ENCODE results near the gene MRPL28.
A peak's percentile ranks its signal among the peaks of the same experiment; 100 is the strongest.

The MRPL28 gene

DNA sequence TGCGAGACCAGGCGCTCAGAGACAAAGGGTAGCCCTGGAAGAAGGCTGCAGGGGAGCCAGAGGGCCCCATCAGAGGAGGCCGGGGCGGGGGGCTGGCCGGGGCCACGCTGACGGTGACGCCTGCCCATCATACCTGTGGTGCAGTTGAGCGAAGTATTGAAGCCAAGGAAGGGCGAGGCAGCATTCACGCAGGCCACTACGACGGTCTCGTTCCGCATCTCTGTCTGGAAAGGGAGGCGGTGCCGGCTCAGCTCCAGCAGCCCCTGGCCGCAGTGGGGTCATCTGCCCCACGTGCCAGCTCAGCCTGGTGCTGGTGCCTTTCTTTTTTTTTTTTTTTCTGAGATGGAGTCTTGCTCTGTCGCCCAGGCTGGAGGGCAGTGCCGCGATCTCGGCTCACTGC lies 4.9 kb upstream of the MRPL28 start:
- no peak overlapping the region for H3K4me3 ChIP-seq (ENCODE audit: insufficient read length, low read depth)
- TF ChIP-seq ZNF274 (IDR thresholded peaks at IDR 0.05; ENCODE audit: low read depth, low read length) = no peak
- TF ChIP-seq SUZ12 (IDR thresholded peaks at IDR 0.05; ENCODE audit: extremely low read depth, insufficient read depth, insufficient read length) = no peak
- no peak for TF ChIP-seq YY1 (IDR thresholded peaks at IDR 0.05; ENCODE audit: insufficient read depth, insufficient read length)
- no peaks in the 10 kb centered on the region for H3K27me3 ChIP-seq (ENCODE audit: insufficient read depth, insufficient read length)
- peaks cover 24% of the 10 kb centered on the region for H3K4me1 ChIP-seq (ENCODE audit: insufficient read depth, insufficient read length)
- no peak overlapping the region for H3K9ac ChIP-seq (ENCODE audit: insufficient read length, low read depth)
- no peaks in the 10 kb centered on the region for H3K9me3 ChIP-seq (ENCODE audit: insufficient read depth, low read length)
- DNase-seq (ENCODE audit: low read depth, low spot score) = no peak
- H3K36me3 ChIP-seq (ENCODE audit: insufficient read depth, insufficient read length, low read length) = peaks cover 68% of the 10 kb centered on the region

DNA sequence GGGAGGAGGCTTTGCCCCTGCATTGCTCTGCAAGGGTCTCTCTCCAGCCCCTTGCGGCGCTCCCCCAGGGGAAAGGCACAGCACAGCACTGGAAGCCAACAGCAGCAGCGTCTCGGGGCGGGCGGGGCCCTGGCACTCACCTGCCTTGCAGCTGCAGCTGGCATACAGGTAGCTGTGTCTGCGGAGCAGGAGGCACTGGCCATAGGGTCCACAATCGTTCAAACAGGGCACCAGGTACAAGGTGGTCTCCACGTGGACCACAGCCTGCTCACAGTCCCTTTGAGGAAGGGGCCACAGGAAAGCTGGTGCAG lies 4.2 kb upstream of the MRPL28 start:
- peaks cover 66% of the 10 kb centered on the region for H3K36me3 ChIP-seq (ENCODE audit: insufficient read depth, insufficient read length, low read length)
- no peak for TF ChIP-seq ZNF274 (IDR thresholded peaks at IDR 0.05; ENCODE audit: low read depth, low read length)
- no peak for TF ChIP-seq YY1 (IDR thresholded peaks at IDR 0.05; ENCODE audit: insufficient read depth, insufficient read length)
- no peak for TF ChIP-seq SUZ12 (IDR thresholded peaks at IDR 0.05; ENCODE audit: extremely low read depth, insufficient read depth, insufficient read length)
- no peak for DNase-seq (ENCODE audit: low read depth, low spot score)
- no peaks in the 10 kb centered on the region for H3K9me3 ChIP-seq (ENCODE audit: insufficient read depth, low read length)
- H3K27me3 ChIP-seq (ENCODE audit: insufficient read depth, insufficient read length) = no peaks in the 10 kb centered on the region
- peaks cover 19% of the 10 kb centered on the region for H3K4me1 ChIP-seq (ENCODE audit: insufficient read depth, insufficient read length)
- no peak overlapping the region for H3K9ac ChIP-seq (ENCODE audit: insufficient read length, low read depth)
- no peak overlapping the region for H3K4me3 ChIP-seq (ENCODE audit: insufficient read length, low read depth)

DNA sequence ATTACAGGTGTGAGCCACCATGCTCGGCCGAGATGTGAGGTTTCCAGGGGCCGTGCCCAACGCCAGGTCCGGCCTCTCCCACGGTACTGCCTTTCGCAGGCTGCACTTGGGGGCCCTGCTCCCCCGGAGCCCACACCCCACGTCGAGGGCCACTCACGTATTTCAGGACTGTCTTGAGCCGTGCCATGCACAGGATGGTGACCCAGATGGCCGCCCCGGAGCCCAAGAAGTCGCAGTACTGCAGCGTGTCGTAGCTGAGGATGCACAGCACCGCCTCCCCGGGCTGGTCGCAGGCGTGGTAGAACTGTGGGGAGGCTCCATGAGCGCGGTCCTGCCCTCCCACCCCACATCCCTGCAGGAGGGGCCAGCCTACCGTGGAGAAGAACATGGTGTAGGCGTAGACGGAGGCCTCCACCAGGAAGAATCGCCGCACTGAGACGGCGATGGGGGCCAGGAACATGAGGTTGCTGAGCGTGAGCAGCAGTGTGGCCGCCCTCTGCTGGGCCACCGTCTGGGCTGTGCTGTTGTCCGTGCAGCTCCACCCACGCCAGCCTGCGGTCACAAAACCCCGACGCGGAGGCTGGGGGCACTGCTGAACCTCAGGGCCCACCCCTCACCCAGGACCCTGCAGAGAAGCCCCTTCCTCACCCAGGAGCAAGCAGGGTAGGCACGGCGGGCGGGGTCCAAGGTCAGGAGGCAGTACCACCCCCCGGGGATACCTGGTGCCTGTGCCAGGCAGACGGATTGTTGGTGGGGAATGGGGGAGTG lies 3.7 kb upstream of the MRPL28 start:
- Histone ChIP-seq H3K9me3 (ENCODE audit: insufficient read depth, low read length) (no peaks in the 10 kb centered on the region), H3K4me3 (ENCODE audit: insufficient read length, low read depth) (no peak overlapping the region), H3K4me1 (ENCODE audit: insufficient read depth, insufficient read length) (peaks cover 19% of the 10 kb centered on the region), H3K36me3 (ENCODE audit: insufficient read depth, insufficient read length, low read length) (peaks cover 71% of the 10 kb centered on the region), H3K9ac (ENCODE audit: insufficient read length, low read depth) (no peak overlapping the region), H3K27me3 (ENCODE audit: insufficient read depth, insufficient read length) (no peaks in the 10 kb centered on the region)
- TF ChIP-seq ZNF274 (IDR thresholded peaks at IDR 0.05; ENCODE audit: low read depth, low read length) (no peak), SUZ12 (IDR thresholded peaks at IDR 0.05; ENCODE audit: extremely low read depth, insufficient read depth, insufficient read length) (no peak), YY1 (IDR thresholded peaks at IDR 0.05; ENCODE audit: insufficient read depth, insufficient read length) (no peak)
- no peak for DNase-seq (ENCODE audit: low read depth, low spot score)

DNA sequence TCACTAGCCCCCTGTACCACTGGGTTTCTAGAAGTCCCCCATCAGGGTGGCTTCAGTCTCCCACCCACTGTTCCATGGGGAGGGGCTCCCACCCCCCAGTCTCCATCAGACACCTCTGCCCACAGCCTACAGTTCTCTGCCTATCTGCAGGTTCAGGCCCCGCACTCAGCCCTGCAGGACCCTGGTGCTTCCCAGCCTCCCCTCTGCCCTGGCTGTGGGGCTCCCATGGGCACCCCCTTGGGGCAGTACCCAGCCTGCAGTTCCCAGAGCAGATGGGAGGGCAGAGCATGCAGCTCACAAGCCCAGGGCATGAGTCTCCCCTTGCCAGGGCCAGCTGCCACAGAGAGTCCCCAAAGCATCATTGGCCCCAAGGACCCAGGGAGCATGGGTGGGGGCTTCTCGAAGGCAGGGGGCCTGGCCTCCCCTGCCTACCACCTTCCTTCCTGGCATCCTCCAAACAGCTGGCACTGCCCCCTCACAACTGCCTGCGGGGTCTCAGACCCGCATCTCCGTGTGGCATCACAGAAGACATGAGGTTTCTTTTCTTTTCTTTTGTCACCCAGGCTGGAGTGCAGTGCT lies 2.8 kb upstream of the MRPL28 start:
- Histone ChIP-seq H3K4me1 (ENCODE audit: insufficient read depth, insufficient read length) (peaks cover 15% of the 10 kb centered on the region), H3K27me3 (ENCODE audit: insufficient read depth, insufficient read length) (no peaks in the 10 kb centered on the region), H3K9me3 (ENCODE audit: insufficient read depth, low read length) (no peaks in the 10 kb centered on the region), H3K4me3 (ENCODE audit: insufficient read length, low read depth) (no peak overlapping the region), H3K9ac (ENCODE audit: insufficient read length, low read depth) (no peak overlapping the region), H3K36me3 (ENCODE audit: insufficient read depth, insufficient read length, low read length) (peaks cover 81% of the 10 kb centered on the region)
- TF ChIP-seq SUZ12 (IDR thresholded peaks at IDR 0.05; ENCODE audit: extremely low read depth, insufficient read depth, insufficient read length) (no peak), YY1 (IDR thresholded peaks at IDR 0.05; ENCODE audit: insufficient read depth, insufficient read length) (no peak), ZNF274 (IDR thresholded peaks at IDR 0.05; ENCODE audit: low read depth, low read length) (no peak)
- DNase-seq (ENCODE audit: low read depth, low spot score) = no peak

DNA sequence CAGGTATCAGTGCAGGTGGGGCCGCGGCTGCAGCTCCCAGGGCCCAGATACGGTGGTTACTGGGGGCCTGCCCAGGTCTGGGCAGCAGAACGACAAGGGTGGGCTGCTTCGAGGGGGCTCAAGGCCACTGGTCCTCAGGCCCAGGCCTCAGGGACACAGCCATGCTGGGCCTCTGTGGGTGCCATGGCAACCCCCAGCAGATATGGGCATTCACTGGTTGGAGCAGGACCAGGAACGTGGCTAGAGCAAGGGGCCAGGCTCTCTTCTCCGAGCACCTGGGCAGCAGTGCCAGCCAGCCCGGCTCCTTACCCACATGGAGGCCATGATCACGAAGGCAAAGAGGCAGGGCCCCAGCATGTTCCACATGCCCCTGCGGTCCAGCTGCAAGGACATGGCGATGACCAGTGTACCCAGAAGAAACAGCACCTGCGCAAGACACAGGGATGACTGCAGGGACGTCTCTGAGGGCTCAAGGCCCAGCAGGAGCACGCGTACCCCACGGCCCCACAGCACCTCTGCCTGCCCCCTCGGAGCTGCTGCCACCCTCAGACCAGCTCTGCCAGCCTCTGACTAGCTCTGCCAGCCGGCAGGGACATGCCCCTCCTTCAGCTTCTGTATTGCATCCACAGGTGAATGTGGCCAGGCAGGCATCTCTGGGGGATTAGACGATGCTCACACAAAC lies 2.1 kb upstream of the MRPL28 start:
- H3K9ac ChIP-seq (ENCODE audit: insufficient read length, low read depth) = no peak overlapping the region
- H3K4me3 ChIP-seq (ENCODE audit: insufficient read length, low read depth) = no peak overlapping the region
- H3K36me3 ChIP-seq (ENCODE audit: insufficient read depth, insufficient read length, low read length) = peaks cover 87% of the 10 kb centered on the region
- no peak for DNase-seq (ENCODE audit: low read depth, low spot score)
- TF ChIP-seq ZNF274 (IDR thresholded peaks at IDR 0.05; ENCODE audit: low read depth, low read length) = no peak
- TF ChIP-seq SUZ12 (IDR thresholded peaks at IDR 0.05; ENCODE audit: extremely low read depth, insufficient read depth, insufficient read length) = no peak
- no peak for TF ChIP-seq YY1 (IDR thresholded peaks at IDR 0.05; ENCODE audit: insufficient read depth, insufficient read length)
- peaks cover 15% of the 10 kb centered on the region for H3K4me1 ChIP-seq (ENCODE audit: insufficient read depth, insufficient read length)
- H3K27me3 ChIP-seq (ENCODE audit: insufficient read depth, insufficient read length) = no peaks in the 10 kb centered on the region
- H3K9me3 ChIP-seq (ENCODE audit: insufficient read depth, low read length) = no peaks in the 10 kb centered on the region

DNA sequence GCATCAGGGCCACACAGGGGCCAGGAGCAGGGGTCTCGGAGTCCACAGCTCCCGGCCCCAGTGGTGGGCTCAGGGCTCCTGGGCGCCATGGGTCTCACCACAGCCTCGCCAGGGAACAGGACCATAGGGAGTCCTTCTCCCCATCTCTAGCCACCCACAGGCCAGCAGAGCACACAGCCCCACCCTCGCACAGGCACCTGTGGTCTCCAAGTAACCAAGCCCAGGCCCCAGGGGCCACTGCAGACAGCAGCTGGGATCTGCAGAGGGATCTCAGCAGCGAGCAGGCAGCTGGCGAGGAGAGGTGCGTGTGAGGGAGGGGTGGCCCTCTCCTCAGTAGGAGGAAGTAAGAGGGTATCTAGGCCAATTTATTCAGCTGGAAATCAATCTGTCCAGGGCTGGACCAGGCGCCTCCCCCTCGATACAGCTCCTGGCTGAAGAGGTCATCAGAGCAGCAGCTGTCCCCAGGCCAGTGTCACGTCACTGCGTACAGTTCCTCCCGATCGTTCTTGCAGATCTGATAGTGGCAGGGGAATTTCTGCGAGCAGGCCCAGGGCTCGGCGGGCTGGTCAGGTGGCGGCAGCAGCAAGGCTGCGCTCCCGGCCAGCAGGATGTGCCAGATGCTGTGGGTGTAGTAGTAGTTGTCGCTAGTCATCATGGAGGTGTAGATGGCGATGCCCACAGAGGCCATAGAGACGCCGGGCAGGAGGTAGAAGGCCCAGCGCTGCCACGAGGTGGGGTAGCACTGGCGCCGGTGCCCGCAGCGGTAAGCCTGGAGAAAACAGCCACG lies 1.4 kb upstream of the MRPL28 start:
- H3K4me1 ChIP-seq (ENCODE audit: insufficient read depth, insufficient read length) = peaks cover 15% of the 10 kb centered on the region
- H3K27me3 ChIP-seq (ENCODE audit: insufficient read depth, insufficient read length) = no peaks in the 10 kb centered on the region
- H3K9ac ChIP-seq (ENCODE audit: insufficient read length, low read depth) = peak overlapping the region; percentile 43
- TF ChIP-seq SUZ12 (IDR thresholded peaks at IDR 0.05; ENCODE audit: extremely low read depth, insufficient read depth, insufficient read length) (no peak), YY1 (IDR thresholded peaks at IDR 0.05; ENCODE audit: insufficient read depth, insufficient read length) (no peak), ZNF274 (IDR thresholded peaks at IDR 0.05; ENCODE audit: low read depth, low read length) (no peak)
- H3K9me3 ChIP-seq (ENCODE audit: insufficient read depth, low read length) = no peaks in the 10 kb centered on the region
- no peak overlapping the region for H3K4me3 ChIP-seq (ENCODE audit: insufficient read length, low read depth)
- no peak for DNase-seq (ENCODE audit: low read depth, low spot score)
- H3K36me3 ChIP-seq (ENCODE audit: insufficient read depth, insufficient read length, low read length) = peaks cover 87% of the 10 kb centered on the region
